HG03342 (cell line): Measurements from ENCODE around the gene OBSL1.

ENCODE experiments used
- ATAC-seq: cut with Tn5 transposase; IDR thresholded peaks from one replicate; pipeline ENCODE4 v1.9.1; 2021; ENCODE audit warnings: mild to moderate bottlenecking, moderate library complexity; ENCODE audit not compliant: unreplicated experiment

The OBSL1 gene

GRCh38 chr2:219571311-219572236, at the start of gene OBSL1:
Gene OBSL1 (minus strand): TSS chr2:219571539. CDS start chr2:219571232, 307 bp downstream.
- no peak for ATAC-seq

GRCh38 chr2:219620546-219620945, 49.2 kb upstream of the OBSL1 start:
- no peak for ATAC-seq

- ATAC-seq: no peak
Observed at GRCh38 chr2:219619235-219619634, 47.9 kb upstream of the OBSL1 start.

GRCh38 chr2:219618733-219619122, 47.4 kb upstream of the OBSL1 start:
- no peak for ATAC-seq

GRCh38 chr2:219616550-219616949, 45.2 kb upstream of the OBSL1 start:
- ATAC-seq: no peak

- ATAC-seq: no peak
Observed at GRCh38 chr2:219615894-219616293, 44.6 kb upstream of the OBSL1 start.

- ATAC-seq: no peak
Observed at GRCh38 chr2:219615036-219615435, 43.7 kb upstream of the OBSL1 start.

- ATAC-seq: no peak
Observed at GRCh38 chr2:219614076-219614860, 42.9 kb upstream of the OBSL1 start.

GRCh38 chr2:219613461-219614070, 42.2 kb upstream of the OBSL1 start:
- no peak for ATAC-seq

- no peak for ATAC-seq
Observed at GRCh38 chr2:219612577-219613286, 41.4 kb upstream of the OBSL1 start.

- no peak for ATAC-seq
Observed at GRCh38 chr2:219611866-219612576, 40.7 kb upstream of the OBSL1 start.

- no peak for ATAC-seq
Observed at GRCh38 chr2:219611306-219611705, 40.0 kb upstream of the OBSL1 start.

GRCh38 chr2:219609149-219609750, 37.9 kb upstream of the OBSL1 start:
- ATAC-seq: no peak

GRCh38 chr2:219608399-219608964, 37.1 kb upstream of the OBSL1 start:
- no peak for ATAC-seq

GRCh38 chr2:219607931-219608330, 36.6 kb upstream of the OBSL1 start:
- no peak for ATAC-seq

GRCh38 chr2:219605607-219605954, 34.2 kb upstream of the OBSL1 start:
- no peak for ATAC-seq

GRCh38 chr2:219603771-219604170, 32.4 kb upstream of the OBSL1 start:
- ATAC-seq: no peak

GRCh38 chr2:219598308-219599078, 27.2 kb upstream of the OBSL1 start:
- no peak for ATAC-seq
